Upper lobe of right lung (tissue), 1 donor: ENCODE data around the gene DIRAS1. TPM values are rescaled to one million over a fixed set of nuclear protein-coding genes. Genes with fewer than 3 reads are reported as not detected.

Experiments
- ATAC-seq: fragments of 200-7000 bp; cut with Tn5 transposase; one replicate; pipeline ENCODE4 v1.9.1; 2020; ENCODE audit warnings: mild to moderate bottlenecking, moderate library complexity
- DNase-seq: peaks from one replicate; pipeline ENCODE4 v3.0.0-alpha.2; 2020
- H3K27ac ChIP-seq: fragments of 200-600 bp; one replicate; pipeline ENCODE4 v1.8.0; 2022
- H3K27me3 ChIP-seq: fragments of 200-600 bp; one replicate; pipeline ENCODE4 v1.8.0; 2022; ENCODE audit warnings: mild to moderate bottlenecking
- H3K36me3 ChIP-seq: fragments of 200-600 bp; one replicate; pipeline ENCODE4 v1.8.0; 2022
- H3K4me1 ChIP-seq: fragments of 200-600 bp; one replicate; pipeline ENCODE4 v1.8.0; 2022
- H3K4me3 ChIP-seq: fragments of 200-600 bp; one replicate; pipeline ENCODE4 v1.8.0; 2022; ENCODE audit warnings: mild to moderate bottlenecking
- H3K9me3 ChIP-seq: fragments of 200-600 bp; one replicate; pipeline ENCODE4 v1.8.0; 2022
- CTCF ChIP-seq: fragments of 200-600 bp; IDR thresholded peaks from one replicate; pipeline ENCODE4 v1.8.0; 2022; ENCODE audit warnings: antibody characterized with exemption
- intact Hi-C: fragments of 100-400 bp; cut with DNase I; formaldehyde crosslinking; loops from one replicate; pipeline ENCODE4 v1.11.0; 2022
- total RNA-seq: library from RNA; stranded (reverse); fragmentation: NEBNext Ultra II Directional; extraction: Animal tissue kit (Norgen Biotek cat#: 25700); gene quantifications from one replicate; pipeline ENCODE4 v1.2.1, GENCODE V29; 2021
- donor health status: DM: no; HTN: yes; CAD: no; lungs with severe emphysema.

DIRAS1 gene
- total RNA-seq, 1 donor from 2014 or later, result 1.8 TPM

- ATAC-seq, result no peak
- intact Hi-C loops, result no loop called here
- Histone ChIP-seq H3K36me3 (peaks cover 16% of the 10 kb centered on the region), H3K27ac (no peak overlapping the region), H3K27me3 (no peaks in the 10 kb centered on the region), H3K9me3 (no peaks in the 10 kb centered on the region), H3K4me3 (no peak overlapping the region), H3K4me1 (no peaks in the 10 kb centered on the region)
- no peak for DNase-seq
- TF ChIP-seq CTCF, result no peak
Measured at GRCh38 chr19:2734589-2735288, 13.6 kb upstream of the DIRAS1 start.

- ATAC-seq (no peak), DNase-seq (no peak)
- no peak for TF ChIP-seq CTCF
- intact Hi-C loops, result no loop called here
- Histone ChIP-seq H3K9me3 (no peaks in the 10 kb centered on the region), H3K4me3 (no peak overlapping the region), H3K36me3 (peaks cover 16% of the 10 kb centered on the region), H3K27me3 (no peaks in the 10 kb centered on the region), H3K4me1 (no peaks in the 10 kb centered on the region), H3K27ac (no peak overlapping the region)
Measured at GRCh38 chr19:2733930-2734588, 12.9 kb upstream of the DIRAS1 start.

DNA sequence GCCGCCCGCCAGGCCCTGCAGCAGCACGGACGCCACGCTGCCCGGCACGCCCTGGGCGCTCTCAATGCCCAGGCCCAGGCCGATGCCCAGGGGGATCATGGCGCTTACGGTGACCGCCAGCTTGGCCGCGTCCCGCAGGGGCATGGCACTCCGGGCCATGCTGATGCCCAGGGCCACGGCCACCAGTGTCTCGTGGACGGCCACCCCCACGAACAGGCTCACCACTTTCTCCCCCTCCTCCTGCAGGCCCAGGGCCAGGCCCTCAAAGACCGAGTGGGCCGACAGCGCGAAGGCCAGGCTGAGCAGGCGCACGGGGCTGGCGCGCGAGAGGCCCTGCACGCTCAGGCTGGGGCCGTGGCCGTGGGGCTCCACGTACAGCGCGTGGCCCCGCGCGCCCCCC is 11.7 kb upstream of the DIRAS1 start:
- ATAC-seq (no peak), DNase-seq (no peak)
- H3K4me3 ChIP-seq, result no peak overlapping the region
- TF ChIP-seq CTCF, result no peak
- intact Hi-C loops, result no loop called here
- no peak overlapping the region for H3K27ac ChIP-seq
- no peaks in the 10 kb centered on the region for H3K4me1 ChIP-seq
- no peaks in the 10 kb centered on the region for H3K9me3 ChIP-seq
- H3K27me3 ChIP-seq, result no peaks in the 10 kb centered on the region
- peaks cover 16% of the 10 kb centered on the region for H3K36me3 ChIP-seq

GRCh38 chr19:2732157-2732725 is 11.1 kb upstream of the DIRAS1 start:
- no peak for DNase-seq

More at GRCh38 chr19:2732157-2732725, 11.1 kb upstream of the DIRAS1 start:
- no peak overlapping the region for H3K4me3 ChIP-seq
- TF ChIP-seq CTCF, result no peak
- peaks cover 16% of the 10 kb centered on the region for H3K36me3 ChIP-seq
- intact Hi-C loops, result no loop called here
- ATAC-seq, result no peak
- H3K9me3 ChIP-seq, result no peaks in the 10 kb centered on the region
- H3K27ac ChIP-seq, result no peak overlapping the region
- no peaks in the 10 kb centered on the region for H3K4me1 ChIP-seq
- no peaks in the 10 kb centered on the region for H3K27me3 ChIP-seq
